ENCODE data around the gene KIRREL3.

Gene KIRREL3

DNA sequence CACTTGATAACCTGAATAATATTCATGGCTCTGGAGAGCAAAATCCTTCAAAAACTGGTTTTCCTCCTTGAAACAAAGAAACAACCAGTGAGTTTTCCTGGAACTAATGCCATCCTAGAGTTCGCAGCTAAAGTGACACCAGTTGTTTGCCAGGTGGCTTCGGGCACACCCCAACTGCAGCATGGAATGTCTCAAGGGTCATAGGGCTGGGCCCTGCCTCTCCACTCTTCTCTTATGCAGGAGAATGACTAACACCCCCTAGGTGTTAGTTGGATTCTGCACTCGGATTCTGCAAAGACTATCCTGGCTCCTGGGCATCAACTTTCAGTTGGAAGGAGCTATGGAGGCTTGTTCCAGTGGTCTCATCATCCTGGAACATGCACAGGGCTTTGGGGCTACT, 98.8 kb downstream of the KIRREL3 start:
- no peak for DNase-seq

DNA sequence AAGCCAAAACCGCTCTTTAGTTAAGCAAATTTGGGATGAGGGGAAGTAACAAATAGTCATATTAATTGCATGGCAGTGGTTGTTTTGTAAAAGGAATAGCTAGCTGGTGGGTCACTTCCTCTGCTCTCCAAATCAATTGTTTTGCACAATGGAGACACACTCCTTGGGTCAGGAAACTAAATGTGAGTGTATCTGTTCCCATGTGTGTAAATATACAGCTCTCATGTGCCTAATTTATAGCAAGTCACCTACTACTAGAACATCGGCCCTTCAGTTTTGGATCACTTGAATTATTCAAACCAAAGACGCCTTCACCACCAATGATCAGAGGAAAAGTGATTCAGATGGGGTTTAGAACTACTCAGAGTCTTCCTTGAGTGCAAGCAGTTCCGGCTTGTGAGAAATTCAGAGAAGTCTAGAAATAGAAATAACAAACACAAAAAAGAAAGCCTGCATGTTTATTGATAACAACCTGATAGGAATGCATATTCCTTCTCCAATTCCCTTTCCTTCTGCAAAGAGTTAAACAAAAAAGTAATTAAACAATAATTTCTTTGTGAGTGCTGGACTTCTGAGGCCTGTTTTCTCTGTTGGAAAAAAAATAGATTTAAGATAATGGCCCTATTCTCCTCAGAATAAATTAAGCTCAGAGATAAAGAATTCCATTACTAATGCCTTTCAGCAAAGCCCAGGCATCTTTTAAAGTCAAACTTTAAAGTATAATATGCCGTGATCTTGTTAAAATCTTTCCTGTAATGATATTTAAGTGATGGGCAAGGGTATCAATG, 100.4 kb downstream of the KIRREL3 start:
- no peak for DNase-seq

DNA sequence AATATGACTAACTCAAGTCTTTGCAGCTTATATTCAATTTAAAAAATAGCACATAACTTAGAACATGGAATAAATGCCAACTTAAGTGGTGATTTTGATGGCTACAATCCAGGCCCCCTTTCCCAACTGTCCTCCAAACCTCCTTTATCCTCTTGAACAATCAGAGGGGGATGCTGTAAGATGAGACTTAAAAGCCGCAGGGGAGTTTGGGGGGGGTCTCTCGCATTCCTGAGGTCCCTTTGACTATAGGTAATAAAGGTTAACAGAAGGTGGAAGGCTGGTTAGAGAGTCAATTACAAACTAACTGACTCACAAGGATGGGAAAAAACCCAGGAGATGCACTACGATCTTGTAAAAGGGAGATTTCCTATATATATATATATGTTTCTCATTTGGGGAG, 101.8 kb downstream of the KIRREL3 start:
- DNase-seq: no peak

DNA sequence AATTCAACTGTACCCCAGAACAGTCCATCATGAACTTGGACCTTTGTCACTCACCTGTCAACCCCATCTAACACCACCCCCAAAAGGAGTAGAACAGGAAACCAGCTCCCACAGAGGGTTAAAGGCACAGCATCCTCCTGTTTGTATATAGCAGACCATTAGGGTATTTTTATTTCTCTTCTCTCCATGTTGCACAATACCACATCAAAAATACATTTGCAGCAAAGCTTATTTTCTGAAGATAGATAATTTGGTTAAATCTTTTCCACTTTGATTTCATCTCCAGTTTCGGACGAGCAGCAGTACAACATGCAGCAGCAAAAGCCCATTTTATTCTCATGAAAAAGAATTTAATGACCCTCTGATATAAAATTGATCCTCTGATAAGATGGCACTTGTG, 103.1 kb downstream of the KIRREL3 start:
- DNase-seq: no peak

DNA sequence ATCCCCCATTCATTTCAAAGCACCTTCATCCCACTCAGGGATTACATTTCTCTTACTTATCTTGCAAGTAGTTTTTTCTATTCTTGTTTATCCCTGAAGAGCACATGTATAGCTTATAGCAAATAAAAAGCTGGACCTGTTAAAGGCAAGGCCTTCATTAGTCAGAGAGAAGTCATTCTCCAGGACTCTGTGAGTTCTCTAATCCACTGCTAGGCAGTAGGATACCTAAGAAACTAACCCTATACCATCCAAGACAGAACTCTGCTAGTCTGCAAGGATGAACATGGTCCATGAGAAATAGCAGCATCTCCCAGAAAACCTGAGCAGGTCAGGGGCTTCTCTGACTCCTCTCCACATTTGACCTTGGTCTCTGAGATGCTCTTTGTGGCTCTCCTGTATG, 104.5 kb downstream of the KIRREL3 start:
- no peak for DNase-seq

DNA sequence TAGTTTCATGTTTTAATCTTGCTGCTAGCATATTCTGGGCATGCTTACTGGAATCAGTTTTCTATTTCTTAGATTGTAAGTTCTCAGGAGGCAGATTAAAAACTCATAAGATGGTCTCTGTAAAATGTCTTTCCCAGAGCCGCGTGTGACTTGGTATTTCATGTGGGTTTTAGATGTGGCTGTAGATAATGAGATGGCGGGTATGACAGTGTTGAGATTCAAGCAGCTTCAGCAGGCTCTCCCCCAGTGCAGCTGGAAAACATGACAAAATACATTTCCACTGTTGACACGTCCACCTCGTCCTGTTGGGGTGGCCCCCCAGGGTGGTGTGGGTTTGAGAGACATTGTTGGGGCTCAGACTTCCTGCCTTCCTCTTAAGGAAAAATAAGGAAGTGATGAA, 106.8 kb downstream of the KIRREL3 start:
- no peak for DNase-seq

DNA sequence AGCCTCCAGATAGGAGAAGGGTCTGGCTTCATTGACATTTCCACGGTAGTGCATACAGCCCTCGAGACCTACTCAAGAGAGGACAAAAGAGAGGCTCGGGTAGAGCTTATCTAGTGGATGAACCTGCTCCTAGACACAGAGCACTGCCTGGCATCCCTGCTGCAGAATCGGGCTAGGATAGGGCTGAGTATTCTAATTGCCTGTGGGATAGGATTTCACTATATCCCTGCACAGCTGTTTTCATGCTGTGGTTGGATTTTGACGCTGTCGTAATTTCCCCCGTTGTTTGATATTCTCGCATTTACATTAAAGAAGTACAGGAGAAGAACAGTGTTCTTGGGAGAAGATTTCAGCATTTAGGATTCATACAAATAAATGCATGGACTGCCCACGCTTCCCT, 107.8 kb downstream of the KIRREL3 start:
- peak; percentile 16 for DNase-seq

DNA sequence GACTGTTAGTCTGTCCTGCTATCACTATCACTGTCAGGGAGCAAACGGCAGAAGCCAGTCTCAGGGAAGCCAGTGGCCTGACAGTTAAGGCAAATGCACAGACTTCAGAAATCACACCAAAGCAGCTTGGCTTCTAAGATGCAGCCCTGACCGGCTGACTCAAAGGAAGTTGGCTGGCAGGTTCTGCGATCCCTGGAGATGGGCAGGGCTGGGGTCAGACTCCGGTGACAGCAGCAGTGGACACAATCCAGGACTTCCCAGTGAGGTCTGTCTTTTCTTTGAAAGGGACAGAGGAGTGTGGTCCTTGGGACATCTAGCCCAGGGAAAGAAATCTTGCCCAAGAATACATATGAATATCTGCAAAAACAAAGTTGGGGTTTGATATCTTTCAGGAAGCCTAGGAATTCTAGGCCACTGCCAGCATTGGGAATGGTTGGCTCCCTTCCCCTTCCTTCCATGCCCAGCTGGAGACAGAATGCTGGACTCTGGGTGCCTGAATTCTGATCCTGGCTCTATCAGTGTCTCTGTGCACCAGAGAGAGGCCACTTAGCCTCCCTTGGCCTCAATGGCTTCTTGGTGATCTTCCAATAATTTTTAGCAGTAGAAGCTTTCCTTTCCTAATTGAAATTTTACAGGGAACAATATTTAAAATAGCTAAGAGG, 108.9 kb downstream of the KIRREL3 start:
- no peak for DNase-seq

DNA sequence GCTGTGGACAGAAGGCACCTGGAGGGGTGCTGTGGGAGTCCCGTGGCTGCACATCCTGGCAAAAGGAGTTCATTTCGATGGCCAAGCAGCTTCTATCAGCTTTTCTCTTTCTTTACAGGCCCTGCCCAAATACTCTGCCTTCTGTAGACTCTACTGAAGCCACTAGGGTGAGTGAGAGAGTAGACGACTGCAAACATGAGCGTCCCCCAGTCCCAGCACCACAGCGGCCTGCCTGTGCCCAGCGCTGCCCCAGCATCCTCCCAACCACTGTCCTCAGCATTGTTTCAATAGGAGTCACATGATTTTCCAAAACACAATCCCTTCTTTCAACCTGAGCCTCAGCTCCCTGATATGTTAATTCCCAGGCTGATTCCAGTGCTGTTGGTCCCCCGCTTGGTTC, 110.0 kb downstream of the KIRREL3 start:
- DNase-seq: no peak

DNA sequence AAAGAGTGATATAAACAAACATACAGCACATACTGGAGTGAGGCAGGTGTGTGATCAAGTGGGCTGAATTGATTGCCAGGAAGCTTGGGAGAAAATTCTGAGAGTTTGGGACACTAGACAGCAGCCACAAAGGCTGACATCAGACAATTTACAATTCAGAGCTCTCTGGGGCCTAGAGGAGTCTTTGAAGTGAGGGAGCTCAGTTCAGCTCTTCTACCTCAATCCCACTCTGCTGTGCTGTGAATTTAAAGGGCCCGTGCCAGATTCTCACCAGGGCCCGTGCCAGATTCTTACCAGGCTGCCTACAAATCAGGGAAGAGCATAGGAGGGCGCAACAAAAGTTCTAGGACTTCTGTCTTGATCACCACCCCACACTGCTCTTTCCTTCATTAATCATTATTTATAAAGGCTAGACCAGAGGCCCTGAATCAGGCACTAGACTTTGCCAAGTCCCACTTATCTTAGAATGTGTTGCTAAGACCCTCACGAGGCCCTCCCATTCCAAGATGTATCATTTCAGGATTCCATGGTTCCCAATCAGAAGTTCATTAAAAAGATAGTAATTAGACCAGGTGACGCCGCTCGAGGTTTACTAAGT, 112.4 kb downstream of the KIRREL3 start:
- no peak for DNase-seq

DNA sequence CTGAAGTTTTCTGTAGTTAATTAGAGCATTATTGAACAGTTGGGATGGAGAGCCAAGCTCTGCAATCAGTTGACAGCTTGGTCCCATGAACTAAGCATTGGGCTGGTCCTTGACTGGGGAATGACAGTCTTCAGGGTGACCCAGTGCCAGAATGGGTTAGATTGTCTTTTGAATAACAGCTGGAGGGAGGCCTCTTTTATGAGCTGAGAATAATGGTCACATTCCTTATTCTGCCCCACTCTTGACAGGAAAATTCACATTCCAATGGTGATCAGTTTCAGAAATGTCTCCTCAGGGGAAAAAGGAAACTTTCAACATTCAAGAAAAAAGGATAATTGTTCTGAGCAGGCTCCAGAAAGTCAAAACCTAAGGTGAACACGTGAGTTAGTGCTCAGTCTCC, 113.9 kb downstream of the KIRREL3 start:
- no peak for DNase-seq

DNA sequence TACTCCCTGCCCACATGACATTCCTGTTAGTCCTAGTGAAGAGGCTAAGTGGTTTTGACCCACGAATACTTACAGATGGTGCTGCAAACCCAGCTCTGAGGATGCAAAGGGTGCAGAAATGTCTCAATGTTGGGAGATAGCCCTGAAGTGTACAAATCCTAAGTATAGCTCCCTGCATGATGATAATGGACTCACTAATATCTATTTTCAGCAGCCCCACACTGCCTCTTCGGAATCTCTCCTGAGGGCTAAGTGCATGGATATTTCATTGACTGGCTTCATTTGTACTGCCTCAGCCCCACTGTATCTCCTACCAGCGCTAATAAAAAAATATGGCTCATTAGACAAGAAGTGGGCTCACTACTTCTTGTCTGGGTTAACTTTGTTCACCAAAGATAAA, 114.5 kb downstream of the KIRREL3 start:
- DNase-seq: no peak

DNA sequence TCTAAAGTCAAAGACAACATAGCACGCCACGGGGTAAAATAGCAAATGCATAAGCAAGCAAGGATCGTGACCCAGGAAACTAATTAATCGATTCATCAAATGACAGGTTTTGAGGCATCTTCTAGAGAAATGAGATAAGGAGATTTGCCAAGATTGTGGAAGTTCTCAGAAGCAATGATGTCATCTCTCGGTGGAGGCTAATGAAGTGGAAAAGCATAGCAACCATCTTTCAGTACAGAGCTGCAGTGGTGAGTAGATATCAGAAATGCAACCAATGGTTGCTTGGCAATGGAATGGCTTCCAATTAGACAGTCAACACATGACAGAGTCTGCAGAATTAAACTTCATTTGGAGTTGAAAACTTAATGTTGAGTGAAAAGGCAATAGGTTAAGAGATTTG, 116.0 kb downstream of the KIRREL3 start:
- no peak for DNase-seq

DNA sequence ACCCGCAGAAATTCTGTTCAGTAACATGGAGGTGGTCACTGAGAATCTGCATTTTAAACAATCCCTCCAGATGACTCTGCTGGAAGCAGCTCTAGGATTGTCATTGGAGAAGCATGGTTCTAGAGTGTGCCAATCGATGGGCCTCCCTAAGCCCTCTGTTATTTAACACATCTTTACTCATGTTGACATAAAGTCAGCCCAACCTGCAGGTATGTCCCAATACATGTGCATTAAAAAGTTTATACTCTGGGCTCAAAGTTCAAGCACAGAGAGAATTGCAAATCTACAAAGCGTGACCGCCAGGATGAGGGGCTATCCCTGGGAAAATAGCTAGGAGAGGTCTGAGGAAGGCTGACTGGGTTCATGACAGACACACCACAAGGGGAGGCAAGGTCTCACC, 116.4 kb downstream of the KIRREL3 start:
- no peak for DNase-seq

DNA sequence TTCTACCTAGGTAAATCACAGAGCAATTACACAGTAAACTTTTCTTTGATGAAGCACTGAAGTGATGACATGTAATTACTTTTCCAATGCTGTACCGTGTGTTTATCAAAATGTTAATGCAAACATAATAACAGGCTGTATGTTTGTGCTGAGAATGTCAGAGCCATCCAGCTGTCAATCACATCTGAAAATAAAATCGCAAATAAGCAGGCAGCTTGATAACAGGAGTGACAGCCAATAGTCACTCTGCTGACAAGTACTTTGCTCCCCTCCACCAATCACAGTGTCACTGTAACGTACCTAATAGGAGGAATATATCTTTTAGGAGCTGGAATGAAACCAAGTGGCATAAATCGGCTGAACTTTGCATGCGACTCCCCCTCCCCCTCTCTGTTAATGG, 119.7 kb downstream of the KIRREL3 start:
- DNase-seq: no peak

DNA sequence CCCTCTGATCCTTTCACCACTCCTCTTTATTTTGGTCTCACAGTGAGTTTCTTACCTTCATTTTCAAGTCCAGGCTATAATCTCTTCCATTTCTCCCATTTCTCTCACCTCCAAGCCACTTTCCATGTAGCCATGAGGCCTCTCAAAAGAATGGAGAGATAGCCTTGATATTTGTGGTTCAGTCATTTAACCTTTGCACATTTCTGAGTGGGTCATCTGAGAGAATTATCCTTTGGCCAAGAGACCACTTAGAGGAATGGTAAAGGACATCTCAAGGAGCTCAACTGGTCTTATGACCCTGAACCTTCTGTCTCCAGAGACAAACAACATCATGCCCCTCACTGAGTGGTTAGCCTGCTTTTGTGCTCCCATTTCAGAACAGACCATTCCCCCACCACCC, 121.1 kb downstream of the KIRREL3 start:
- no peak for DNase-seq

DNA sequence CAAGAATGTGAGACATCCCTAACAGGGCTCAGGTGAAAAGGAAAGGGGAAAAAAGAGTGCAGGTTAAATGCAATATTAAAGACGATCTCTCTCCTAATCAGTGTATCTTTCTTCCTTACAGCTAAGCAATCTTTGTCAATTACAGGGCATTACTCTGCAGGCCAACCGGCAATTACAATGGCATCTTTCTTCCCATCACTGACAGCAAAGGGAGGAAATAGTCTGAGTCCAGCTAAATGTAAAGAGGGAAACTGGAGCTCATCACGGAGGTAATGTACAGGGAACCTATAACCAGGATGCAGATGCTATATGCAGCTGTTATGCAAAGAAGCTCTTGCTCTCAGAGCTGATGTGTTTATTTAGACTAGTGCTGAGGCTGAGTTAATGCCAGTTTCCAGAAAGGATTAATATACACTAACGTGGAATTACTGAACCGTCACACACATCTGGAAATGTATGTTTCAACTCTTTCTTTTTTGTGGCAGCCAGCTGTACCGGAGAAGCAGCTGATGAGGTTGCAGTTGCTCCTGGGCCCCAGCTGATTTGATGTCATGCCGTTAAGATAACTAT, 121.6 kb downstream of the KIRREL3 start:
- no peak for DNase-seq

DNA sequence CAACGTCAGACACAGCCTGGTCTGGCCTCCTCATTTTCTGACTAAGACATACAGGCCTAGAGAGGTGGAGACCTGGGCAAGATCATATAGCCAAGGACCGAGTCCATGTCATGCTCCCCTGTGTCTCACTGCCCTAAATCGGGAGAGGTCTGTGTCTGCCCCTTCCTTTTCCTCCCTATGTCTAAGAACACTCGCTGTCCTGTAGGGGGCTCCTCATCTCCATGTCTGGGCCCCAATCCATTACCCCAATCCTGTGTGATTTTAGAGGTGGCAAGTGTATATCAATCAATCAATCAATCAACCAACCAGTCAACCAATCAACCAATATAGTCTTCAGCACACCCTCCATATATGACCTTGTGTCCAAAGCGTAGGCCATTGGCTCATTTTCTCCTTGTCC, 125.7 kb downstream of the KIRREL3 start:
- DNase-seq: no peak

DNA sequence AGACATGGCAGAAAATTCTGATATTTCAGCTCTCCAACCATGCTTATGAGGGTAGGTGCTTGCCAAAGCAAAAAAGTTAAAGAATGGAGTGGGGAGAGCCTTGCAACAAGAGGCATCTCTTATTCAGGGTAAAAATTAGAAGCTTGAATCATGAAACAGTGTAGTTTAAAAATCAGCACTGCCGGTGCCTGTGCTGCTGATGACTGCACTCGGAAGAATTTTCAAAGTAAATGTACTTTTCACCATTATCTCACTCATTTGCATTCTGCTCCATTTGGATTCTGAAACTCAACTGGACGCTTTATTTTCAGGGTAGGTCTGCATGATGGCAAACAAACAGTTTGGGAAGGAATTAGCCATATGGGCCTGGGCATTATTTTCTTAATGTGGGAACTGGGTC, 126.3 kb downstream of the KIRREL3 start:
- DNase-seq: no peak

DNA sequence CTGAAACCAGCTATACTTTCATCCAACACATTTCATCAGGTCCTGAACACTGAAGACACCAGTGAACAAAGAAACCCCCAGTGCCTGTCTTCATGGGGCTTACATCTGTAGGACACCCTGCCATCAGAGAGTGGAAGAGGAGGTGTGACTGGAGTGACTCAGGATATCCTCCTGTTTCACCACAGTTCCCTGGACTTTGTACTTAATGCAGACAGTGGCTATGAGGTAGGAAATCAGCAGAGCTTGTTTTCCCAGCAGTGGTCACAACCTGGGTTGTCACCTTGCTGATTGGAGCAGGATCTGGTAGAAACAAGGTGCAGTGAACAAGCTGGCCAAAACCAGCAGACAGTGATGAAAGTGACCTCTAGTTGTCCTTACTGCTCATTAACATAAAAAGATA, 128.8 kb downstream of the KIRREL3 start:
- no peak for DNase-seq

DNA sequence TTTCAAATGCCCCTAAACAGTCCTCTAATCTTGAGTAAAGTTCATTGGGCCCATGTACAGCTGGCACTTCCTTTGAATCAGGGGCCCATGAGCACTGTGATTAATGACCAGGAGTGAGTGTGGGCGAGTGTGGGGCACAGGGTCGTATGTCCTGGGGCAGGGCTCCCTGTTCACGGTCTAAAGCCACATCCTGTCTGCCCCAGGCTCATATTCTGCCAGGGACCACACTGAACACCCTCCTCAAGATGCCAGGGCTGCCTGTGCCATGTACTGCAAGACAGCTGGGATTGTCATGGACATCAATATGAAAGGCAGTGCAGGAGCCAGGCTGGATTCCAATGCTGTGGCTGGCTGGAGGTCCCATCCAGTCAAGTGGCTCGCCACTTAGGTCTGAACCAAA, 130.5 kb downstream of the KIRREL3 start:
- DNase-seq: no peak

DNA sequence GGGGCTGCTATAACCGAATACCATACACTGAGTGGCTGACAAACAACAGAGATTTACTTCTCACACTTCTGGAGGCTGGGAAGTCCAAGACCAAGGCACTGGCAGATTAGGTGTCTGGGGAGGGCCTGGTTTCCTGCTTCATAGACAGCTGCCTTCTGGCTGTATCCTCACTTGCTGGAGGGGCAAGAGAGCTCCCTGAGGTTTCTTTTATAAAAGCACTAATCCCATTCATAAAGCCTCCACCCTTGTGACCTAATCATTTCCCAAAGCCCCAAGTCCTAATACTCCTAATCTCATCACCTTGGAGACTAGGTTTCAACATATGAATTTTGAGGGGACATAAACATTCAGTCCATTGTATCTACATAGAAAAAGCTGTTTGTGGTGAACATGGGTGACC, 131.8 kb downstream of the KIRREL3 start:
- no peak for DNase-seq

DNA sequence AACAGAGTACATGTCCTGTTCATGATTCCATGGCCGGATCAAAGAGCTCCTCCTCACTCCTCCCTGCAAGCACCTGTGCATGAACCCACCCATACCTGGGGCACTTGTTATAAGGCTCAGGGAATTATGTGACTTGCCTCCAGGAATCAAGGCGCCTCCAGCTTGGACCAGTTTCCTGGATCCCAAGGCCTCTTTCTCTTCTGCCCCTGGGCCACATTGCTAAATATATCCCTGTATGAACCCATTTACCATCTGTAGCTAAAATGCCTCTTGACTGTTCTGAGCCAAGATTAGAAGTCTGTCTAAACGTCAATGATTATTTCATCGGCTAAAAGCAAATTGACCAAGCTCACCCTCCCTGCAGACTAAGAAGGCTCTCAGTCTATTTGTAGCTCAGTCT, 135.6 kb downstream of the KIRREL3 start:
- DNase-seq: no peak
